Coronary artery (tissue), 2 donors: ENCODE results near the gene SLC35B2.
A peak's percentile ranks its signal among the peaks of the same experiment; 100 is the strongest.

Source experiments
- DNase-seq: peaks from one replicate; pipeline ENCODE4 v3.0.0-alpha.2; 2017; ENCODE audit warnings: low spot score
- H3K27ac ChIP-seq, 2 donors: fragments of 200-600 bp; sonication (generic); one replicate each; pipeline ENCODE4 v1.5.1; 2016 to 2019
- H3K4me3 ChIP-seq: fragments of 200-600 bp; sonication (generic); 2 replicates; pipeline ENCODE4 v1.5.1; 2016; ENCODE audit warnings: mild to moderate bottlenecking, moderate library complexity
- TF ChIP-seq, protein P1 (sequence below): fragments of 200-600 bp; sonication (generic); IDR thresholded peaks from one replicate; pipeline ENCODE4 v1.5.1; 2019; ENCODE audit warnings: antibody characterized with exemption

The SLC35B2 gene

DNA sequence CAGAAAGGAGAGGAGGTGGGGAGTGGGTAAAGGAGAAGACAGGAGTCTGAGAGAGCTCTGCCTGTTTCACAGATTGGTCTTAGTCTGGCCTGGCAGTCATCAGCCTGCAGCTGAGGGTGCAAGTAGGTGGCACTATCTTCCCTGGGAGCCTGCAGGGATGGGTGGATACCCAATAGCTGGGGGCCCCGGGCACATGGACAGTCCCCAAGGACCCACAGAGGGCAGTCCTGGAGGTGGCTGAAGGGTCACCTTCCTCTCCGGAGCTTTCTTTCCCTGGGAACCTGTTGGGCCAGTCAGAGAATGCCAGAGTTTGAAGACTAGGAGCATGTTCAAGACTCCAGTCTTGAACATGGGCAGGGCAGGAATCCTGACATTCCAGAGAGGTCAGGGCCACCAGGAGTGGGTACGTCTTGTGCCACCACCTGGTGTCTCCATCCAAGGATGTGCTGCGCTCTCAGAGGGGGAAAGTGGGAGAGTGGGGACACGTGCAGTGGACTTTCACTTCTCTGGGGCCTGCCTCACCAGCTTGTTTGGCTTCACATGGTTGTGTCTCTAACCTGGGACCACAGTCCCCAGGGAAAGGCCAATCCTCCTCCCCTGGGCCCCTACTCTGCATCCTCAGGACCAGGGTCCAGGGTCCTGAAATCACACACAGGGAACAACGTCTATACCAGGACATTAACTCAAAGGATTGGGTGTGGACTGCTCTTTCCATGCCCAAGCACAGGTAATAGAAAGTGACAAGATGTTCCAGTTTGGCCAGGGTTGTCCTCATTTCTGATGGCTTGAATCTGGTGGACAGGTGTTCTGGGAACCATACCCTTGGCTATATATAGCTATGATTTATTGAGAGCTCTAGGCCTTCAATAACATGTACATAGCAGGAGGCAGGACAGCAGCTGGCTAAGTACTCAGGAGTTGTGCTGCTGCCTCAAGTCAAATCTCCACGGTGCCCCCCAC, 37.8 kb upstream of the SLC35B2 start:
- Histone ChIP-seq H3K27ac (no peak overlapping the region), H3K4me3 (no peak overlapping the region)
- DNase-seq: peak; percentile 53
- TF ChIP-seq, protein P1, sequence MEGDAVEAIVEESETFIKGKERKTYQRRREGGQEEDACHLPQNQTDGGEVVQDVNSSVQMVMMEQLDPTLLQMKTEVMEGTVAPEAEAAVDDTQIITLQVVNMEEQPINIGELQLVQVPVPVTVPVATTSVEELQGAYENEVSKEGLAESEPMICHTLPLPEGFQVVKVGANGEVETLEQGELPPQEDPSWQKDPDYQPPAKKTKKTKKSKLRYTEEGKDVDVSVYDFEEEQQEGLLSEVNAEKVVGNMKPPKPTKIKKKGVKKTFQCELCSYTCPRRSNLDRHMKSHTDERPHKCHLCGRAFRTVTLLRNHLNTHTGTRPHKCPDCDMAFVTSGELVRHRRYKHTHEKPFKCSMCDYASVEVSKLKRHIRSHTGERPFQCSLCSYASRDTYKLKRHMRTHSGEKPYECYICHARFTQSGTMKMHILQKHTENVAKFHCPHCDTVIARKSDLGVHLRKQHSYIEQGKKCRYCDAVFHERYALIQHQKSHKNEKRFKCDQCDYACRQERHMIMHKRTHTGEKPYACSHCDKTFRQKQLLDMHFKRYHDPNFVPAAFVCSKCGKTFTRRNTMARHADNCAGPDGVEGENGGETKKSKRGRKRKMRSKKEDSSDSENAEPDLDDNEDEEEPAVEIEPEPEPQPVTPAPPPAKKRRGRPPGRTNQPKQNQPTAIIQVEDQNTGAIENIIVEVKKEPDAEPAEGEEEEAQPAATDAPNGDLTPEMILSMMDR: no peak

DNA sequence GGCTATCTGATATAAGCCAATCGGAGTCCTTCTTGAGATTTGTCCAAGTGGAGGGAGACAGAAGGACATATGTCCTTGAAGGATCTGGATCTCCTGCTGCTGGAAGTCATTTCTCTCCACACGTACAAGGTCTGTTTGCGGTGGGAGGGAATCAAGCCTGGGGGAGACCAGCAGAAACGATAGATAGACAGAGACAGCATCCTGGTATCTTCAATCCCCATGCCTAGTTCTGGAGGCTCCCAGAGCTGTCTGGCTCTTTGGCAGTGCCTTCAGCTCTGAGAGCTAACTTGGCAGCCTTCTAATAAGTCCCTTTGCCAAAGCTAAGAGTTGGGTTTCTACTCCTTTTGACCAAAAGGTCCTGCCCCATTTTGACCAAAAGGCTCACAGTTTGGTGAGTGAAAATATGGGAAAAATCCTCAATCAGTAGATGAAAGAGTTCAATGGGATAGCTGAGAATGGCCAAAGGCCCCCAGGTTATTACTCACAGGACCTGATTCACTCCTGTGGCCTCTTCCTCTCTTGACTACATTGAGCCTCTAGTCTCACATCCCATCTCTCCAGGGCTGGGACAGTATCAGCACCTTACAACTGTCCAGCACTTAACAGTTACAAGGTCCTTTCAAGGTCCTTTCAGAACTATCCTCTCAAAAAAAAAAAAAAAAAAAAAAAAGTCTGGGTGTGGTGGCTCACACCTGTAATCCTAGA, 35.5 kb upstream of the SLC35B2 start:
- no peak for DNase-seq
- TF ChIP-seq, protein P1: no peak
- H3K4me3 ChIP-seq: no peak overlapping the region
- H3K27ac ChIP-seq: no peak overlapping the region

DNA sequence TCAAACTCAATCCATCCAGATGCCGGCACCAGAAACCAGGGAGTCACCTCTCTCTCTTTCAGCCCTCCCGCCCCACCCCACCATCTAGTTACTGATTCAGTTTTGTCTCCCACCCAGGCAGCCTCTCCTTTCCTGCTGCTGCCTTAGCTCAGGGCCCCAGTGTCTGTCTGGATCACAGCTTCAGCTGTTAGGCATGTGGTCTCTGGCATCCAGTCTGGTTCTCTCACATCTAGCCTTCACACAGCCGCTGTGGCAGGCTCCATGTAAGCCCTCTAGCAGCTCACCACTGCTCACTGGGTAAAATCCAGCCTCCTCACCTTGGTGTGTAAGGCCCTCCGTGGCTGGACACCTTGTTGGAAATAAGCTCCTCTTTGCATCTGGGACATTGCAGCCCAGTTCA, 34.5 kb upstream of the SLC35B2 start:
- no peak for DNase-seq
- TF ChIP-seq, protein P1: no peak
- Histone ChIP-seq H3K27ac (no peak overlapping the region), H3K4me3 (no peak overlapping the region)

DNA sequence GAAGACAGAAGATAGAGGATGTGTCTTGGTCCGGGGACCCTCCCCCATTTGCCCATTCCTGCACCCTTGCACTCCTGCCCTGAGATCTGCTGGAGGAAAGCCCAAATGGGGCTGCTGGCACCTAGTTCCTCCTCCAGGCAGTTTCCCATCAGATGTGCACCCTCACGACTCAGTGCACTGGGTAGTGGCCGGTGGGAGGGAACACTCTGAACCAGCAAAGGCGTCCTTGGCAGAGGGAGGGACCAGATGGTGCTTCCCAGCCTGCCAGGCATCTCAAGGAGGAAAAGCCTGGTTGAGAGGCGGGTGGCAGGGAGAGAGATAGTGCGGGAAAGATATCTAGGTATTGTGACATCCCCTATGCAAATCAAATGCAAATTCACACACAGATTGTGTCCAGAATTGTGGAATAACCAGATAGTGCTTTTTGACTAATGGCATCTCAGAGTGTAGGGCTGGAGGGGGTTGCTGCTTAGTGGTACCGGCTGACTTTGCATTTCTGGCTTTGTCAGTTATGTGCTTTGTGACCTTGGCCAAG, 32.5 kb upstream of the SLC35B2 start:
- no peak for DNase-seq
- TF ChIP-seq, protein P1: no peak
- Histone ChIP-seq H3K27ac (no peak overlapping the region), H3K4me3 (no peak overlapping the region)

DNA sequence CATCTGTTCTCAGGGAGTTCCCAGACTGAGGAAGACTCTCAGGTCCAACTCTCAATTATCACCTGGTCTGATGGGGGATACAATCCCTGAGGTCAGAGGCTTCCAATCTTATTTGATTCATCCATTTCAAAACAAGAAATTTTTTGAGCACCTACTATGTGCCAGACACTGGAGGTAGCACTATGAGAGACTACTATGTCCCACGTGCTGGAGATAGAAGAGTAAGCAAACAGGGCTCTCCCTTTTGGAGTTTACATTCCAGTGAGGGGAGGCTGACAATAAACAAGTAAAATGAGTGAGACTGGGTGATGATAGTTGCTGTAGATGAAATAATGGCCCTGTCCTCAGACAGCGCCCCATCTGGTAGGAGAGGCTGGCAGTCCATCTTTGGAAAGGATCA, 29.4 kb upstream of the SLC35B2 start:
- H3K27ac ChIP-seq: no peak overlapping the region
- no peak for DNase-seq
- TF ChIP-seq, protein P1: no peak
- no peak overlapping the region for H3K4me3 ChIP-seq

DNA sequence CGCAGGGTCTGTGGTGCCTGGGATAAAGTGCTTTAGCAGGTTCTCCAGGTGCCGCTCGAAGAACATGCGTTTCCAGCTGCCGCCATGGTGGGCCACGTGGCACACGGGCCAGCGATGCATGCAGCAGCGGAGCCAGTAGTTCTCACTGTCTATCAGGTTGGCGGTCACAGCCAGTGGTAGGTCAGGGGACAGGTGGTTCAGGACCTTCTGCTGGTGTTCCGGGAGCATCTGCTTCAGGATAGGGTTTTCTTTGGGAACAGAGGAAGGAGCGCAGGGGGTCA, 28.9 kb upstream of the SLC35B2 start:
- no peak for DNase-seq
- Histone ChIP-seq H3K4me3 (no peak overlapping the region), H3K27ac (no peak overlapping the region)
- TF ChIP-seq, protein P1: no peak
